NCI-H82 treated with DMSO at 0.1 percent for 48 hours (cell line): ENCODE measurements around the gene TTYH2.
A peak's percentile ranks its signal among the peaks of the same experiment; 100 is the strongest.
"Not testable (repeated sequence)": the region's sequence is repeated elsewhere in the genome, so short reads cannot be mapped to it uniquely, and the experiment has no call there.

Source experiments
- DNase-seq: peaks from one replicate; lab custom pipeline; 2025; ENCODE audit not compliant: unreplicated experiment; lab: John Stamatoyannopoulos, UW

TTYH2 gene

GRCh38 chr17:74282274-74282586 is 68.9 kb downstream of the TTYH2 start:
- not testable (repeated sequence) for DNase-seq

- no peak for DNase-seq
Observed at GRCh38 chr17:74282587-74283370, 69.4 kb downstream of the TTYH2 start.

DNA sequence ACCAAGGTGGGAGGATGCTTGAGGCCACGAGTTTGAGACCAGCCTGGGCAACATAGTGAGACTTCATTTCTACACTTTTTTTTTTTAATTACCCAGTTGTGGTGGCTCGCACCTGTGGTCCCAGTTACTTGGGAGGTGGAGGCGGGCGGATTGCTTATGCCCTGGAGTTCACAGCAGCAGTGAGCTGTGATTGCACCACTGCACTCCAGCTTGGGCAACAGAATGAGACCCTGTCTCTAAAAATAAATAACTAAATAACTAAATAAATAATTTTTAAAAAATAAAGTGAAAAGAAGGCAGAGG is 70.0 kb downstream of the TTYH2 start:
- DNase-seq = no peak

- no peak for DNase-seq
Observed at GRCh38 chr17:74287031-74287602, 73.7 kb downstream of the TTYH2 start.

- DNase-seq = no peak
Observed at GRCh38 chr17:74288785-74289184, 75.4 kb downstream of the TTYH2 start.

DNA sequence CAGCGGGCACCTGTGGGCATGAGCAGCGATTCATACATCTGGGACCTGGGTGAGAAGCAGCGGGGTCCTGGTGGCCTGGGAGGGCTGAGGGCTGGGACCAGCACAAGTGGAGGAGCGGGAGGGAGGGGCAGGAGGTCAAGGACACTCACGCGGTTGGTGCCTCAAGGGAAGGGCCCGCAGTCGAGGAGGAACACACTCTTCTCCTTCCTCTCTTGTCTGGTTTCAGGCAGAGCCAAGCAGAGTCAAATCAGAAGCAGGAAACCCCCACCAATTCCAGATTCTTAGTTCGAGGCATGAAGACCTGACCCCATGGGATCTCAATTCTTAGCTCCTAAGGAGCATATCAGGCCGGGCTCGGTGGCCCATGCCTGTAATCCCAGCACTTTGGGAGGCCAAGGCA is 76.3 kb downstream of the TTYH2 start:
- no peak for DNase-seq

DNA sequence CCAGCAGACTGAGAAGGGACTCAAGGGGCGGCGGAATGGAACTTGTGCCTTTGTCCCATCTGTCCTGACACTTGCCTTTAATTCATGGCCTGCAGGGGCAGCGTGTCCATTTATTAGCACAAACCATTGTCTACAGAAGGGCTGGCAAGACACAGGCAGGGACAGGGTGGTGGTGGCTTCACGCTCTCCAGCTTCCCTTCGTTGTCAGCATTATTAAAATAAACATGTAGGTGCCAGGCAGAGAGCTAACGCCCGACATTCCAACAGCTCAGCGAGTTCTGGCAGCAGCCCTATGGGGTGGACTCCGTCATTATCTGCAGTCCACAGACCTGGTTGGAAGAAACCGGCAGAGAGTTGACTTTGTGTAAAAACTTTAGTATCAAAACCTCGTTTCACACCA is 77.0 kb downstream of the TTYH2 start:
- DNase-seq = no peak

GRCh38 chr17:74292495-74292894 is 79.1 kb downstream of the TTYH2 start:
- DNase-seq = no peak

GRCh38 chr17:74295625-74296547 is 82.5 kb downstream of the TTYH2 start:
- DNase-seq = no peak

GRCh38 chr17:74296548-74296936 is 83.2 kb downstream of the TTYH2 start:
- DNase-seq = peak; percentile 53

DNA sequence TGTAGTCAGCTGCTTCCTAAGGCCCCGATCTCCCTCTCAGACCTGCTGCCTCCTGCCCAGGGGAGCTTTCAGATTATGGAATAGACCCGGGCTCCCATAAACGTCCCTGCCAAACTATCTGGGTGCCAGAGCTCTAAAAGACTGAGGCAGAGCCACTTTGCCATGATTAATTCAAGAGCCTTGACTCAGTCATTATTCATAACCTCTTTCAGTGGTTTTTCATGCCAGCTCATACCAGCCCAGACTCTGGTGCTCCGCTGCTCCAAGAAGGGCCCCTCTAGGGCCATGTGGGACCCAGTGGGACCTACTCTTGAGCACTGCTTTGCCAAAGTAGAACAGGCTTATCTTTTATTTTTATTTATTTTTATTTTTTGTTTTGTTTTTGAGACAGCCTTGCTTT is 84.6 kb downstream of the TTYH2 start:
- DNase-seq = no peak

- DNase-seq = no peak
Observed at GRCh38 chr17:74298778-74299177, 85.4 kb downstream of the TTYH2 start.

DNA sequence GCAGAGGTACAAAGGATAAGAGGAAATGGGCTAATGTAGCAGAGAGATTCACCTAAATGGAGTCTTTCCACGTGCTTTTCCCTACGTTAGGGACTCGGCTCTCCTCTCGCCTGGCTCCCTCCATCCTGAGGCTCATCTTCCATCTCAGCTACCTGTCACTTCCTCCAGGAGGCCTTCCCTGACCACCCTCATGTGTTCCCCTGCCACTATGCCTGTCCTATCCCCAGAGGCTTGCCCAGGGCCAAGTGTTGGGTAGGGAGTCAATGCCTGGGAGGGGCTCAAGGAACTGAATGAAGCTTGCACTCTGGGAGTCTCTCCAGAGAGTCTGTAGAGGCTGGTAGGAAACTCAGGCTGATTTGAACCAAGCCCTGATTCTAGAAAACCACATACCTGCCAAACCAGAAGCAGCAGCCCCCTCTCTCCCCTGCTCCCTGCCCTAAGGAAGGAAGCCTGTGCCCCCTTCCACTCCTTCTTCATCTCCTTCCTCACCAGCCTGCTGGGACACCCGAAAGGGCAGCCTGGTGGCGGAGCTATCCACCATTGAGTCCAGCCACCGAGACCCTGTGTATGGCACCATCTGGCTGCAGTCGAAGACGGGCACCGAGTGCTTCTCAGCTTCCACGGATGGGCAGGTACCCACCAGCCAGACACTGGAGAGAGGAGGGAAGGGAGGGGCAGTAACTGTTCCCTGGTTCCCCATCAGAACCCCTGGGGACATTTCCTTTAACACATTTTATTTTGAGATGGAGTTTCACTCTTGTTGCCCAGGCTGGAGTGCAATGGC is 86.0 kb downstream of the TTYH2 start:
- DNase-seq = no peak

DNA sequence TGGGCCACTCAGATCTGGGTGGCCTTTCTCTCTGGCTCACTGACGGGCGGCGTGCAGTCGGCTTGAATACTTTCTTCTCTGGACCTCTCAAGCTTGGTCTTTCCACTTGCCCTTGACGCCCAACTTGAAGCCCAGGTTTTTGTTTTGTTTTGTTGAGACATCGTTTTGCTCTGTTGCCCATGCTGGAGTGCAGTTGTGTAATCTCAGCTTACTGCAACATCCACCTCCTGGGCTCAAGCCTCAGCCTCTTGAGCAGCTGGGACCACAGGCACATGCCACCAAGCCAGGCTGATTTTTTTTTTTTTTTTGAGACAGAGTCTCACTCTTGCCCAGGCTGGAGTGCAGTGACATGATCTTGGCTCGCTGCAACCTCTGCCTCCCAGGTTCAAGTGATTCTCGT is 89.9 kb downstream of the TTYH2 start:
- no peak for DNase-seq

- DNase-seq = no peak
Observed at GRCh38 chr17:74304184-74304583, 90.8 kb downstream of the TTYH2 start.

DNA sequence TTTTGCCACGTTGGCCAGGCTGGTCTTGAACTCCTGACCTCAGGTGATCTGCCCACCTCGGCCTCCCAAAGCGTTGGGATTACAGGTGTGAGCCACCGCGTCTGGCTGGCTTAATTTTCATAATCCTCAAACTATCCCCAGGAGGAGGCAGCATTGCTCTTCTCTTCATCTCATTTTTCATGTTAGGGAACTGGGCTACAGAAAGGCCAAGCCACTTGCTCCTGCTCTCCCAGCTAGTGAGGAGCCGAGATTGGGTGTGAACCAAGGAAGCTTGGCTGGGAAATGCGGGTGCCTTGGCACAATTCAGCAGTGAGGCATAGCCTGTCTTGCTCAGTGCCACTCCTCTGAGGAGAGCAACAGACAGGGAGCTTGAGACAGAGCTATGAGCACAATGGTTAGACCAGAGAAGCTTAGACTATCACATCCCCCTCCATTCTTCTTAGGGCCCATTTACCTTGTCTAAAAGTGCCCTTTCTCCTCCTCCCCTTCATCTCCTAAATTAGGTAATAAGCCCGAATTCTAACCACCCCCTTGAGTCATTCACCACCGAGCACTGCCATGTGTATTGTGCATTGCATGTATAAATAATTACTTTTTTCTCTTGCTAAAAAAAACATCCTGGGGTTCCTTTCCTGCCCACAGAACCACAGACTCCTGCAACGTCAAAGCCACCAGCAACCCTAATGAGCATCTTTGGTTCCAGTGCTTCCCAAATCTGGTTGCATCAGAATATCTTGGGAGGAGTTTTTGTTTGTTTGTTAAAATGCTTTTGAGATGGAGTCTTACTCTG is 92.7 kb downstream of the TTYH2 start:
- DNase-seq = peak; percentile 51

DNA sequence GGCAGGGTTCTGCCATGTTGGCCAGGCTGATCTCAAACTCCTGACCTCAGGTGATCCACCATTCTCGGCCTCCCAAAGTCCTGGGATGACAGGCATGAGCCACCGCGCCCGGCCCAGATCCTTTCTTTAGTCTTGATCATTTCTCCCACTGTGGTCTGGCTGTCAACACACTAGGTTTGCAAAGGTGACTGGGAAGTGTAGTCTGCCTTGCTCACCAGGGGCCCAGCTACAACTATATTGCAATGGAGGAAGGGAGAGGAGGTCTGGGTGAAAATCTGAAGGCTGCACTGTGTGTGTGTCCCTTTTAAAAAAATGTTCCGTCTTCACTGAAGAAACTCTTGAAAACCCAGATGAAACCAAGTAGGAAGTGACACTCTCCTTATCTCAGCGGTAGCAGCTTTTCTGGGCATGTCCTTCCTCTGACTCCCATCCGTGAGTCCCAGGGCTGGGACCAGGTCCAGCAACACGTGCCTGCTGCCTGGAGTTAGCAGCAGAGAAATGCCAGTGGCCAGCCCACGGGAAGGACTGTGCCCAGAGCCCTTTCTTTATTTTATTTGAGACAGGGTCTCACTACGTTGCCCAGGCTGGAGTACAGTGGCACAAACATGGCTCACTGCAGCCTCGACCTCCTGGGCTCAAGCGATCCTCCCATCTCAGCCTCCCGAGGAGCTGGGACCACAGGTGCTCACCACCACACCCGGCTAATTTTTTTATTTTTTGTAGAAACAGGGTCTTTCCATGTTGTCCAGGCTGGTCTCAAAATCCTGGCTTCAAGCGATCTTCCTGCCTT is 94.8 kb downstream of the TTYH2 start:
- DNase-seq = no peak

DNA sequence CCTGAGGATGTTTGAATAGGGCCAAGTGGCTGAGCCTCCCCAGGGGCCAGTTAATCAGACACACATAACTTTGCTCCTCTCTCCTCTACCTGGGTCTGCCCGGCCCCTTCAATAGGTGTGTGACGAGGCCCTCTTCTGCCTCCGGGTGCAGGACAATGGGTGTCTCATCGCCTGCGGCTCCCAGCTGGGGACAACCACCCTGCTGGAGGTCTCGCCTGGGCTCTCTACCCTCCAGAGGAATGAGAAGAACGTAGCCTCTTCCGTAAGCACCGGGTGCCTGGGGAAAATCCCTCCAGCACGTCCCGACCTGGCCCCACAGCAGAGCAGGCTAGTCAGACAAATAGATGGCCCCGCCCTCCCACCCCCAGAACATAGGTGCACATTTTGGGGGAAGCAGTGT is 96.5 kb downstream of the TTYH2 start:
- DNase-seq = no peak
